OCI-LY1 (cell line): Measurements from ENCODE around the gene MYO19.

Experiments
- H2AFZ ChIP-seq: fragments of 200-600 bp; sonication (generic), shearing (Covaris generic); 2 replicates; pipeline ENCODE4 v1.6.0; 2014; ENCODE audit warnings: antibody characterized with exemption, mild to moderate bottlenecking, low read length
- H3F3A ChIP-seq: fragments of 200-600 bp; sonication (generic), shearing (Covaris generic); 2 replicates; pipeline ENCODE4 v1.6.0; 2014; ENCODE audit warnings: mild to moderate bottlenecking, antibody characterized with exemption, low read length, moderate library complexity; ENCODE audit not compliant: insufficient read depth
- H3K27ac ChIP-seq: fragments of 200-600 bp; sonication (generic); 2 replicates; pipeline ENCODE4 v1.5.1; 2014; ENCODE audit warnings: low read length, mixed run types, mild to moderate bottlenecking, low read depth; ENCODE audit not compliant: poor library complexity, severe bottlenecking
- H3K27me3 ChIP-seq: fragments of 200-600 bp; sonication (generic); 2 replicates; pipeline ENCODE4 v1.6.0; 2014; ENCODE audit warnings: antibody characterized with exemption, mild to moderate bottlenecking, low read length, moderate library complexity; ENCODE audit not compliant: insufficient read depth
- H3K36me3 ChIP-seq: fragments of 200-600 bp; sonication (generic); 2 replicates; pipeline ENCODE4 v1.6.1; 2014; ENCODE audit warnings: mild to moderate bottlenecking, antibody characterized with exemption, low read length, moderate library complexity, mixed read lengths; ENCODE audit not compliant: insufficient read depth
- H3K4me1 ChIP-seq: fragments of 200-600 bp; sonication (generic); 2 replicates; pipeline ENCODE4 v1.5.1; 2014; ENCODE audit warnings: mild to moderate bottlenecking, low read length, moderate library complexity; ENCODE audit not compliant: insufficient read depth, severe bottlenecking
- H3K4me2 ChIP-seq: fragments of 200-600 bp; sonication (generic), shearing (Covaris generic); 2 replicates; pipeline ENCODE4 v1.6.1; 2014; ENCODE audit warnings: low read length
- H3K4me3 ChIP-seq: fragments of 200-600 bp; sonication (generic); 2 replicates; pipeline ENCODE4 v1.5.1; 2014; ENCODE audit warnings: low read length, low read depth, mild to moderate bottlenecking, mixed read lengths; ENCODE audit not compliant: poor library complexity, severe bottlenecking
- H3K79me2 ChIP-seq: fragments of 200-600 bp; shearing (Covaris generic); 2 replicates; pipeline ENCODE4 v1.6.1; 2016; ENCODE audit warnings: mixed run types, low read length, mixed read lengths; ENCODE audit not compliant: insufficient read depth
- H3K9ac ChIP-seq: fragments of 200-600 bp; sonication (generic), shearing (Covaris generic); 2 replicates; pipeline ENCODE4 v1.6.1; 2014; ENCODE audit warnings: mild to moderate bottlenecking, low read length, mixed read lengths
- H3K9me2 ChIP-seq: fragments of 200-600 bp; sonication (generic), shearing (Covaris generic); 2 replicates; pipeline ENCODE4 v1.6.1; 2014; ENCODE audit warnings: low read depth, mild to moderate bottlenecking, low read length, mixed read lengths
- H3K9me3 ChIP-seq: fragments of 200-600 bp; shearing (Covaris generic); 2 replicates; pipeline ENCODE4 v1.6.1; 2014; ENCODE audit warnings: low read length, mixed read lengths
- H4K20me1 ChIP-seq: fragments of 200-600 bp; sonication (generic), shearing (Covaris generic); 2 replicates; pipeline ENCODE4 v1.6.0; 2016; ENCODE audit warnings: mild to moderate bottlenecking, low read length; ENCODE audit not compliant: insufficient read depth
- EZH2 ChIP-seq: fragments of 200-600 bp; sonication (generic), shearing (Covaris generic); IDR thresholded peaks from 2 replicates; pipeline ENCODE4 v1.8.0; 2017; ENCODE audit warnings: borderline replicate concordance, mixed run types, mild to moderate bottlenecking, antibody characterized with exemption, low read length, moderate library complexity, mixed read lengths
- TF ChIP-seq, protein P1 (sequence below): fragments of 200-600 bp; sonication (generic), shearing (Covaris generic); IDR thresholded peaks from 2 replicates; pipeline ENCODE4 v1.5.1; 2017; ENCODE audit warnings: mild to moderate bottlenecking, antibody characterized with exemption, low read length, moderate library complexity, mixed read lengths

Gene MYO19

DNA sequence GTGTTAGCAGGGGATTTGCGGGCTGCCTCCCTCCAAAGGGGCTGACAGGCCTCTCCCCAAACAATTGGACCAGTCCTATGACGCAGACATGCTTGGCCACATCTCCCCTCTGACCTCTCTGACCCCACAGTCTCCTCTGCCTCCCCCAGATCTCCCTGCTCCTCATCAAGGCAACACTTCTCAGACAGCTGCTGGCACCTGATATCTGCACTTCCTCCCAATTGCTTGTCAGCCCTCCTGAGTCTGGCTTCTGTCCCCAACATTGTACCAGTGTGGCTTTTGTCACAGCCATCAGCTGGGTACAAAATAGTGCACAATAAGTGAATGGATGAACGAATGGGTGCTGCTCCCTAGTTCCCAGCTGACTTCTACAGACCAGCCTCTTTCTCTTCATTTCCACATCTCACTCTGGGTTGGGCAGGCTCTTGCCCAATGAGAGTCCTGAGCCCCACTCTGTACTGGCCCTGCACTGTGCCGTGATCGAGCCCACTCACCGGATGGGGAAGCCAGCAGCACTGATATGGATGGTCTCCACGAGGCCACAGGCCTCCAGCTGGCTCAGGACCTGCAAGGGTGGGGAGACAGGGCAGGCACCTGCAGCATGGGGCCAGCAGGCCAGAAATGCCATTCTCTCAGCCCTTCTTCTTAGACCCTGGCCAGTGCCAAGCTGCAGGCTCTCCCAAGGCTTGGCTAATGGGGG is 31.1 kb downstream of the MYO19 start:
- Histone ChIP-seq H3K27ac (no peak overlapping the region), H3K4me1 (no peaks in the 10 kb centered on the region), H3K4me3 (no peak overlapping the region), H3K9ac (no peak overlapping the region), H3K9me2 (no peaks in the 10 kb centered on the region), H3K9me3 (no peaks in the 10 kb centered on the region), H3K79me2 (no peaks in the 10 kb centered on the region), H2AFZ (no peak overlapping the region), H3F3A (no peaks in the 10 kb centered on the region), H3K36me3 (peaks cover 65% of the 10 kb centered on the region), H3K27me3 (no peaks in the 10 kb centered on the region), H3K4me2 (no peak overlapping the region), H4K20me1 (no peaks in the 10 kb centered on the region)
- TF ChIP-seq, protein P1, sequence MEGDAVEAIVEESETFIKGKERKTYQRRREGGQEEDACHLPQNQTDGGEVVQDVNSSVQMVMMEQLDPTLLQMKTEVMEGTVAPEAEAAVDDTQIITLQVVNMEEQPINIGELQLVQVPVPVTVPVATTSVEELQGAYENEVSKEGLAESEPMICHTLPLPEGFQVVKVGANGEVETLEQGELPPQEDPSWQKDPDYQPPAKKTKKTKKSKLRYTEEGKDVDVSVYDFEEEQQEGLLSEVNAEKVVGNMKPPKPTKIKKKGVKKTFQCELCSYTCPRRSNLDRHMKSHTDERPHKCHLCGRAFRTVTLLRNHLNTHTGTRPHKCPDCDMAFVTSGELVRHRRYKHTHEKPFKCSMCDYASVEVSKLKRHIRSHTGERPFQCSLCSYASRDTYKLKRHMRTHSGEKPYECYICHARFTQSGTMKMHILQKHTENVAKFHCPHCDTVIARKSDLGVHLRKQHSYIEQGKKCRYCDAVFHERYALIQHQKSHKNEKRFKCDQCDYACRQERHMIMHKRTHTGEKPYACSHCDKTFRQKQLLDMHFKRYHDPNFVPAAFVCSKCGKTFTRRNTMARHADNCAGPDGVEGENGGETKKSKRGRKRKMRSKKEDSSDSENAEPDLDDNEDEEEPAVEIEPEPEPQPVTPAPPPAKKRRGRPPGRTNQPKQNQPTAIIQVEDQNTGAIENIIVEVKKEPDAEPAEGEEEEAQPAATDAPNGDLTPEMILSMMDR: no peak
- no peak for TF ChIP-seq EZH2

DNA sequence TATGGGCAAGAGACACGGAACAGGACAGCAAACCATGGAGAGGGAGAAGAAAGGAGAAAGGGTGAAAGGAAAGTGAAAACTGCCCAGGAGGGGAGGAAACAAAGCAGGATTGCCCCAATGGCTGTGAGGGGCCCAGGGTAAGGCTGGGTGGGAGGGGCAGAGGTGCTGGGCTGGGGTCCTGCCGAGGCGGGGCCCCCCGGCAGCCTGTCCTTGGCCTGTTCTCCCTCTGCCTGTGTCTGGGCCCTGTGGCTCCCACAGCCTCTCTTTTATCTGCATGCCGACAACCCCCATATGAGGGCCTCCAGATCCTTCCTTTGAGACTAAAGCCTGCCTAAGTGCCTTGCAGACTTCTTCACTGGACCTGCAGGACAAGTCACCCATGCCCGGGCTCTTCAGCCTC is 32.7 kb downstream of the MYO19 start:
- H3K36me3 ChIP-seq: peaks cover 74% of the 10 kb centered on the region
- H3K4me2 ChIP-seq: no peak overlapping the region

DNA sequence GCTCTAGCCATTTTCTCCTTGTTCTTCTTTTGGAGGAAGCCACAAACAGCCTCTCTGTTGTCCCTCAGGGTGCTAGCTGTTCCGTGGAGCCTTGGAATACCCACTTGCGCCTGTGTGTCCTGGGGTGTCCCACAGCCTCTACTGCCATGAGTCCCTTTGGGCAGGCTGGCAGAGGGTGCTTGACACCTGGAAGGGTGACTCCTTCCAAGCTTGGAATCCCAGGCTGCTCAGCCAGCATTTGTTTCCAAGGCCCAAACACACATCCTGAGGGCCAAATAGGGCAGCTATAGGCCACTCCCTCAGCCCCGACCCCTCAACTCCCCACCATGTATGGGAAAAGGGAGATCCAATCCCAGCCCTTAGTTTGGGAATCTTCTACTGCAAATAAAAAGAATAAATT is 33.3 kb downstream of the MYO19 start:
- no peak overlapping the region for H3K27ac ChIP-seq
- H3K9ac ChIP-seq: no peak overlapping the region
- TF ChIP-seq, protein P1: no peak
- TF ChIP-seq EZH2: no peak
- no peak overlapping the region for H3K4me3 ChIP-seq
- H3K27me3 ChIP-seq: no peaks in the 10 kb centered on the region
- H3K36me3 ChIP-seq: peaks cover 74% of the 10 kb centered on the region
- no peaks in the 10 kb centered on the region for H4K20me1 ChIP-seq
- H3K79me2 ChIP-seq: no peaks in the 10 kb centered on the region
- no peak overlapping the region for H2AFZ ChIP-seq
- no peaks in the 10 kb centered on the region for H3F3A ChIP-seq
- H3K4me1 ChIP-seq: no peaks in the 10 kb centered on the region
- no peak overlapping the region for H3K4me2 ChIP-seq
- H3K9me2 ChIP-seq: no peaks in the 10 kb centered on the region
- no peaks in the 10 kb centered on the region for H3K9me3 ChIP-seq

More for the DNA sequence above, 32.7 kb downstream of the MYO19 start:
- Histone ChIP-seq H3K79me2 (no peaks in the 10 kb centered on the region), H3K4me1 (no peaks in the 10 kb centered on the region), H4K20me1 (no peaks in the 10 kb centered on the region), H3F3A (no peaks in the 10 kb centered on the region), H3K27me3 (no peaks in the 10 kb centered on the region), H3K9me2 (no peaks in the 10 kb centered on the region), H2AFZ (no peak overlapping the region), H3K27ac (no peak overlapping the region), H3K9ac (no peak overlapping the region), H3K9me3 (no peaks in the 10 kb centered on the region), H3K4me3 (no peak overlapping the region)
- TF ChIP-seq EZH2: no peak
- TF ChIP-seq, protein P1: no peak
